ENCODE results near the gene ABTB1.

ABTB1 gene

DNA sequence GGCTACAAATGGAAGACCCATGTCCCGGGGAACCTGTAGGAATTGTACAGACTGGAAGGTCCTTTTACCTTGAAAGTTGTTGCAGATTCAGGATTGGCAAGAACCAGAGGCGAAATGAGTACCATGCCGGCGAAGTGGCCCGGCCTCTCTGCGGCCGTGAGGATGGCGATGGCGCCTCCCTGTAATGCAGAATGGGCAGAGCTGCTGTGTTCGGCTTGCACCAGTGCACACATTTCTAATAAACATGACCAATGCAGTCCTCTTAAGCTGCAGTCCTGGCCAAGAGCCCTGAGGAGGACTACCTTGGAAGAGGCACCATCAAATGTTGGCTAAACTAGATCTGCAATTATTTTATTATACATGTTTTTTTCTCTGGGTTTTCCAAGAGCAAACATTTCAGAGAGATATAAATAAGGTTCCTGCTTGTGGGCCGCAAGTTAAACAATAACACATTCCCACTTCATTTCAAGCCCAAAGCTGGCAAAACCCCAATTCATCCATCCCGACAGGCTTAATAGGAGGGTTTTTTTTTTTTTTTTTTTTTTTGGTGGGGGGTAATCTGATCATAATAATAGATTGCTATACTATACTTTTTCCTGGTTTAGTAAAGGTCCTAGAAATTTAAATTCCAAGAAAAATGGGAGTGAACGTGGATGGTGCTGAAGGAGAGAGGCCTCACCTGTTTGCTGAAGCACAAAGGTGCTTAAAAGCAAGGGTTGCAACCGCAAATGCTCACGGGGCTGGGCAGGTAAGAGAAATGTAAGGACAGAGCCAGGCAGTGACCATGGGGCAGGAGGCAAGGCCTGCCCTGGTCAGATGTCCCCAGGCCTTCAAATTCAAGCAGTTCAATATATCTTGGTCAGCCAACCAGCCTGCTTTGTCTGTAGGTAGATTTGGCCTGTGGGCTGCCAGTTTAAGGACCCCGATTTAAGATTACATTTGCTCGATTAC is 48.5 kb downstream of the ABTB1 start:
- no peak for DNase-seq (ENCODE audit: low spot score)

DNA sequence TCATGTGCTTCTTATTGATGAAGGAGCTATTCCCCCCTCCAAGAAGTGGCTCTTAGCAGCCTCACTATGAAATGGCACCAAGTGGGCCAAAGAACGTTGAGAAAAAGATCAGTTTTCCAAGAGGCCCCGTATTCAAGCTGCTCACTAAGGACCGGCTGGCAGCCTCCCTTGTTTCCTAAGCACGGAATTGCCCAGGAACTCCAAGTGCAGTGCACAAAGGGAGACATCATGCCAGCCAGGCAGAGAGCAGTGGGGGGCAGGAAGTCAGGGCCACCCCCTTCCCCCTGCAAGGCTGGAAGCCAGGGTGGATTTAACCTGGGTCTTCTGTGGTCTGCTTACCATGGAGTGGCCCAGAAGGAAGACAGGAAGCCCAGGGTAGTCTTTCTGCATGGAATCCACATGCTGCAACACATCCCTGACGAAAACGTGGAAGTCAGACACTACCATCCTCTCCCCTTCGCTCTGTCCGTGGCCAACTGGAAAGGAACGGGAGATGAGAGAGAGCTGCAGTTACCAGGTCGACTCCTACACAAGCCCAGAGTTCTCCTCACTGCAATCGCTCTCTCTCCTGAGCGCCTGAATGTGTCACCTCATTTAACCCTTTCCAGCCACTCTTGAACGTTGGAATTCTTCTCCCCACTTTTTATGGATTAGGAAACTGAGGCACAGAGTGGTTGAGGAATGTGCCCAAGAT is 49.5 kb downstream of the ABTB1 start:
- no peak for DNase-seq (ENCODE audit: low spot score)

DNA sequence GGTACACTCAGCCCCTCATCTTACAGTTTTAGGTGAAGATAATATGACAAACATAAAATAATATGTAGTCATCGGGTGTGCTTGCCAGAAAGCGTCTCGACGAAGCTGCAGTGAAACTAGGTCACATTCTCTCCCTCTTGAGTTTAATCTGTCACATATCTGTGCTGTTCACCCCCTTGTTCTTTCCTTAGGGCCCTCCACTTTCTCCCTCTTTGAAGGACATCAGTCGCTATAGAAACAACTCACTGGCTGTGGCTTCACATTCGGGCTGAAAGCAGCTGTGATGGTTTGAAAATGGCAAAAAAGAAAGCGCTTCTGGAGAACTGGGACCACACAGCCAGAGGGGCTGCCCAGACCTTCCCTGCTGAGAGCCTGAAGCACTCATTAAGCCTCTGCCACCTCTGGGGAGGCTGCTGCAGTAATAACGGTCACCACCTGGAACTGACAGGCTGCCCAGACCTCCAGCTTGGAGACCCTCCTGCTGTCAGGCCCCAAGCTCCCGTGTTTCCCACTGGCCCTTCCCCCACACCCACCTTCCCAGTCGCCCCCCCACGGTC is 50.3 kb downstream of the ABTB1 start:
- DNase-seq (ENCODE audit: low spot score) = peak; percentile 41

DNA sequence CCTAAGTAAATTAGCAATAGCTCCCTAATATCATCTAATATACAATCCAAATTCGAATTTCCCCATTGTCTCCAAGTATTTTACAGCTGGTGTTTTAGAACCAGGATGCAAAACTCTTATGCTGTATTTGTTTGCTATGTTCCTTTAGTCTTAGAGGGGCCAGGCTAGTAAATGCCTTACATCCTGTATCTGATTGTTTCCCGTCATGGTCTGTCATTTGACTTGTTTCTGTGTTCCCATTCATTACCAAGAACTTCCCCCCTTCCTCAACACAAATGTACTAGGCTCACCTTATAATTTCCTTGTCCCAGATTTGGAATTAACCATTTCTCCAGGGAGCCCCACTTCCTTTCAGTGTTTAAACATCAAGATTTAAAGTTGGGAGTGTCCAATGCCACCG is 54.1 kb downstream of the ABTB1 start:
- DNase-seq (ENCODE audit: low spot score) = no peak

DNA sequence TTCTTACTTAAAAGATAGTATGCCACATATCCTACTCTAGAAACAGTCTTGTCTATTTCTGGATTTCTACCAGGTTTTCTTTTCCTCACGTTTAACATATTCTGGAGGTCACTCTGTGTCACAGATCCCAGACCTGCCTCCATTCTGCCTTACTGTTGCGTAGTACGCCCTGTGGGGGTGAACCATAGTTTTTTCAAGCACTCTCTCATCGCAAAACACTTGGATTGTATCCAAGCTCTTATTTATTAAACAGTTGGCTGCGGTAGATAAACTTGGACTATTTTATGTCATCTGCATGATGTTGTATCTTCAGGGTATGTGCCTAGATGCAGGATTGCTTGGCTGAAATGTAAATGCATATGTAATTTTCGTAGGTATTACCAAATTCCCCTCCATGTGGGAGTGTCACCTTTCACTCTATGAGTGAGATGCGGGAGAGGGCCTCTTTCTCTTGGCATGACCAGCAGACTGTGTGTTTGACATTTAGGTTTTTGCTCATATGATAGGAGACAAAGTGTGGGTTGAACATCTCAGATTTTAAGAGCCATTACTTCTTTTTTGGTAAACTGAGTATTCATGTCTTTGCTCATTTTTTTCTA is 55.8 kb downstream of the ABTB1 start:
- no peak for DNase-seq (ENCODE audit: low spot score)

DNA sequence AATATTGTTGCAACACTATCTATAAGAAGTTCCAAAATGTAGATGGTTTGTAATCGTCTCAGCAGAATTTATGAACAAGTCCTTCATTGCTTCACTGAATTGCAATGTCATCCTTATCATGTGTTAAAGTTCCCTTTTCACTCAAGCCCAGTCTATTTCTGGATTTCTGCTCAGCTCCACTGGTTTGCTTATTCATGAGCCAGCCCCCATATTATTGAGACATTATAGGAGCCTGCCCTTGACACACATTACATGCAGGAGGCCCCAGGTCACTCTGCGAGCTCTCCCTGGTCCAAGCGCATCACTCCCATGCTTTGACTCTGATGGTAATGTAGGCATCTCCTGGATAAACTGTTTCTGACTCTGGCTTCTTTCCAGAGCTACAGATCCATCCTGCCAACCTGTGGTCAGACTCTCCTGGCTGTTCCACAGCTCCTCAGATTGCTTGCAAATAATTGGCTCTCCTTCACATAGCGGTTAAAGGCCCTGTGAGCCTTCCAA is 56.9 kb downstream of the ABTB1 start:
- no peak for DNase-seq (ENCODE audit: low spot score)

DNA sequence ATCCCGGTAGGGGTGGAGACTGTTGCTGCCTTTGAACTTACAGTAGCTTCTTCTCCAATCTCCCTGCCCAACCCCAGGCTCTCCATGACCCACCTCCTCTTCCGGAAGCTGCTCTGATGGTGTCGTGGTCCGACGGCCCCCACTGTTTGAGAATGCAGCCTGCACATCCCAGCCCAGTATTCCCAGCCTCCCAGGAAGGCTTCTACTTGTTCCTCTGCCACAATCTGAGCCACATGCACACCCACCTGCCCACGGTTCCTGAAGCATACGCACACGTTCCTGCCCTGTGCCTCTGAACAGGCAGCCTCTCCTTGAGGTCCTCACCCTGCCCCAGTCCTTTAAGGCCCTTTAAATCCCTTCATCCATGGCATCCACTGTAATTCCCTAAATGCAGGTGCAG is 57.4 kb downstream of the ABTB1 start:
- no peak for DNase-seq (ENCODE audit: low spot score)

Measured in AG20443 (cell line).